GM12878 (cell line): ENCODE measurements around the gene ZNF513.

Source experiments
- ATF3 ChIP-seq: IDR thresholded peaks from 2 replicates; pipeline ENCODE4 v1.6.1; 2011; ENCODE audit warnings: low read depth, mild to moderate bottlenecking, low read length, moderate library complexity, borderline replicate concordance; ENCODE audit errors: extremely low read depth
- CTCF ChIP-seq, 3 experiments: IDR thresholded peaks in 2 of 3; conservative IDR thresholded peaks in 1 of 3; 2 replicates each; pipeline ENCODE4 v1.5.1; 2011; ENCODE audit warnings: low read depth in 3 of 3, low read length in 3 of 3, mild to moderate bottlenecking in 3 of 3, control low read depth in 2 of 3, moderate library complexity in 2 of 3, inconsistent platforms in 1 of 3, mixed read lengths in 1 of 3; ENCODE audit not compliant: control insufficient read depth in 2 of 3, insufficient read depth in 1 of 3; ENCODE audit errors: extremely low read depth in 1 of 3
- ELK1 ChIP-seq: IDR thresholded peaks from 2 replicates; pipeline ENCODE4 v1.6.1; 2012; ENCODE audit warnings: low read depth, low read length, improper control_type of control experiment
- FOXK2 ChIP-seq: fragments of 450-650 bp; IDR thresholded peaks from 2 replicates; pipeline ENCODE4 v1.6.1; 2017; ENCODE audit warnings: mild to moderate bottlenecking, moderate library complexity
- POLR2A ChIP-seq: IDR thresholded peaks from 2 replicates; pipeline ENCODE4 v1.6.1; 2011; ENCODE audit warnings: low read depth, mild to moderate bottlenecking, low read length
- RCOR1 ChIP-seq: conservative IDR thresholded peaks from 2 replicates; pipeline ENCODE4 v1.6.1; 2012; ENCODE audit warnings: low read depth, low read length, improper control_type of control experiment
- SIN3A ChIP-seq: IDR thresholded peaks from 2 replicates; pipeline ENCODE4 v1.6.1; 2012; ENCODE audit warnings: low read depth, low read length, improper control_type of control experiment
- SP1 ChIP-seq: IDR thresholded peaks from one replicate; pipeline ENCODE4 v1.6.1; 2011; ENCODE audit warnings: low read depth, low read length
- YY1 ChIP-seq: IDR thresholded peaks from 2 replicates; pipeline ENCODE4 v1.6.1; 2011; ENCODE audit warnings: low read depth, mild to moderate bottlenecking, low read length
- TF ChIP-seq, protein P1 (sequence below): IDR thresholded peaks from 2 replicates; pipeline ENCODE4 v1.6.1; 2012; ENCODE audit warnings: mild to moderate bottlenecking, low read depth, low read length

- TF ChIP-seq SIN3A (no peak), ATF3 (no peak), SP1 (no peak), RCOR1 (no peak), CTCF (IDR thresholded peaks at IDR 0.05 in 2 of 3, conservative IDR thresholded peaks at IDR 0.05 in 1 of 3; ENCODE audit: control insufficient read depth in 2 of 3, extremely low read depth in 1 of 3, insufficient read depth in 1 of 3, low read depth in 3 of 3, low read length in 3 of 3) (no peak), YY1 (no peak), POLR2A (no peak), ELK1 (no peak), FOXK2 (no peak)
- TF ChIP-seq, protein P1, sequence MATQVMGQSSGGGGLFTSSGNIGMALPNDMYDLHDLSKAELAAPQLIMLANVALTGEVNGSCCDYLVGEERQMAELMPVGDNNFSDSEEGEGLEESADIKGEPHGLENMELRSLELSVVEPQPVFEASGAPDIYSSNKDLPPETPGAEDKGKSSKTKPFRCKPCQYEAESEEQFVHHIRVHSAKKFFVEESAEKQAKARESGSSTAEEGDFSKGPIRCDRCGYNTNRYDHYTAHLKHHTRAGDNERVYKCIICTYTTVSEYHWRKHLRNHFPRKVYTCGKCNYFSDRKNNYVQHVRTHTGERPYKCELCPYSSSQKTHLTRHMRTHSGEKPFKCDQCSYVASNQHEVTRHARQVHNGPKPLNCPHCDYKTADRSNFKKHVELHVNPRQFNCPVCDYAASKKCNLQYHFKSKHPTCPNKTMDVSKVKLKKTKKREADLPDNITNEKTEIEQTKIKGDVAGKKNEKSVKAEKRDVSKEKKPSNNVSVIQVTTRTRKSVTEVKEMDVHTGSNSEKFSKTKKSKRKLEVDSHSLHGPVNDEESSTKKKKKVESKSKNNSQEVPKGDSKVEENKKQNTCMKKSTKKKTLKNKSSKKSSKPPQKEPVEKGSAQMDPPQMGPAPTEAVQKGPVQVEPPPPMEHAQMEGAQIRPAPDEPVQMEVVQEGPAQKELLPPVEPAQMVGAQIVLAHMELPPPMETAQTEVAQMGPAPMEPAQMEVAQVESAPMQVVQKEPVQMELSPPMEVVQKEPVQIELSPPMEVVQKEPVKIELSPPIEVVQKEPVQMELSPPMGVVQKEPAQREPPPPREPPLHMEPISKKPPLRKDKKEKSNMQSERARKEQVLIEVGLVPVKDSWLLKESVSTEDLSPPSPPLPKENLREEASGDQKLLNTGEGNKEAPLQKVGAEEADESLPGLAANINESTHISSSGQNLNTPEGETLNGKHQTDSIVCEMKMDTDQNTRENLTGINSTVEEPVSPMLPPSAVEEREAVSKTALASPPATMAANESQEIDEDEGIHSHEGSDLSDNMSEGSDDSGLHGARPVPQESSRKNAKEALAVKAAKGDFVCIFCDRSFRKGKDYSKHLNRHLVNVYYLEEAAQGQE: no peak
Observed at GRCh38 chr2:27375513-27376099, 4.9 kb downstream of the ZNF513 start.
